ENCODE measurements around the gene SPDL1.

DNA sequence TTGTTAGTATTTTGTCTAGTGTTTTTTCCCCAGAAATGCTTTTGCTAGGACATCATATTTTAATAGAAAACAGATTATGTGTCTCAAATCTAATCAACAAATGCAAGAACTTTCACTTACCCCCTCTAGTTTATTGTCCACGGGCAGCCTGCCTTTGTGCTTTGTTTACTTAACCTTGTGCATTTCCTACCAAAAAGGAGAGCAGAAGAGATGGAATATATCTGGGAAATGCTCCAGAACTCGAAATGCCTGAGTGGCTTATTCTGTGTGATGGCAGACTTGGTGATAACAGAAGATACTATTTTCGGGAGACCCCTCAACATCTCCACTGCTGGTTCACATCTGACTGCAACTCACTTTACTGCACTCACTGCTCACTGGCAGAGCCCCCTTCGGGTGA lies 33.3 kb upstream of the SPDL1 start:
- TF ChIP-seq EZH2 (IDR thresholded peaks at IDR 0.05) (no peak), POLR2AphosphoS5 (IDR thresholded peaks at IDR 0.05; ENCODE audit: borderline replicate concordance, low read depth, low read length) (no peak)

All from SK-N-MC (cell line).